ENCODE results near the gene PEX14. TPM values are rescaled to one million over a fixed set of nuclear protein-coding genes. Genes with fewer than 3 reads are reported as not detected.
A peak's percentile ranks its signal among the peaks of the same experiment; 100 is the strongest.

PEX14 gene
- total RNA-seq, 4 donors from 2014 or later, result 2.0 to 21.9 (median 5.3) TPM

DNA sequence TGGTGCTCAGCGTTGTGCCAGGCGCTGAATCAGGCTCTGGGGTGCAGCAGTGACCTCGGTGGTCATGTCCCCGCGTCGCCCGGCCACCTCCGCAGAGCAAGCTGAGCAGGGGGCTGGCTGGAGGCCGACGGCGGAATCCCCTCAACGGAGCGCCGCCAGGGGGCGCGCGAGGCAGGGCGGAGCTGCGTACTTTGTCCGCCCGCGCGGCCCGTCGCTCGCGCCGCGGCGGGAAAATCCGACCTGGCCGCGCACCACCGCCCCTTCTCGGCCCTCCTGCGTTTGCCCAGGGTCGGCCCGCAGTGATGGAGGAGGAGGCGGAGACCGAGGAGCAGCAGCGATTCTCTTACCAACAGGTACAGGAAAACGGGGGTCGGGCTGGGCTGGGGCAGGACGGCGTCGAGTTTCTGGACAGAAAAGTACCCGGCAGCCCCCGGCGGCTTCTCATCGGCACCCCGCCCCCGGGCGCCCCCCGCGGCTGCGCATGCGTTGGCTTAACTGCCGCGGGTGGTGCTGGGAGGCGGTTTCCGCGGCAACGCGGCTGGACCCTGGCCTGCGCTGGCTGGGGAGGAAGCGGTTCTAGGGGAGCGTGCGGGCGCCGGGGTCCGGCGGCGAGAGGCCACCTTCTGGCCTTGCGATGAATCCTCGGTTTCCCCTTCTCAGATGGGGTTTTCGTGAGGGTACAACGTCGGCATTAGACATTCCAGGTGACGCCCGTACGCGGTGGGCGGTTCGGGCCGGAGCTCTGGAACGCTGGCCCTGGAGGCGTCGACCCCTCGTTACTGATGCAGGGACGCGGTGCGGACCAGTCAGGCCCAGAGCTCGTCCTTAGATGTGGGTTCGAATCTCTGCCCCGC lies 44.3 kb upstream of the PEX14 start, which contains the start of gene CENPS:
TSS of gene CENPS (plus strand) at position 218 of the 854 bp plus-strand sequence. CDS start at position 303, 85 bp downstream.
- no peaks in the 10 kb centered on the region for H3K4me1 ChIP-seq
- intact Hi-C loops (cut with DNase I; ENCODE audit: low total_unique reads), result loop anchor here (10.0 kb wide), 1 partner anchor 64 kb away; no protein-coding TSS in a partner anchor
- H3K27me3 ChIP-seq, result no peaks in the 10 kb centered on the region
- no peaks in the 10 kb centered on the region for H3K9me3 ChIP-seq
- TF ChIP-seq, protein P1, sequence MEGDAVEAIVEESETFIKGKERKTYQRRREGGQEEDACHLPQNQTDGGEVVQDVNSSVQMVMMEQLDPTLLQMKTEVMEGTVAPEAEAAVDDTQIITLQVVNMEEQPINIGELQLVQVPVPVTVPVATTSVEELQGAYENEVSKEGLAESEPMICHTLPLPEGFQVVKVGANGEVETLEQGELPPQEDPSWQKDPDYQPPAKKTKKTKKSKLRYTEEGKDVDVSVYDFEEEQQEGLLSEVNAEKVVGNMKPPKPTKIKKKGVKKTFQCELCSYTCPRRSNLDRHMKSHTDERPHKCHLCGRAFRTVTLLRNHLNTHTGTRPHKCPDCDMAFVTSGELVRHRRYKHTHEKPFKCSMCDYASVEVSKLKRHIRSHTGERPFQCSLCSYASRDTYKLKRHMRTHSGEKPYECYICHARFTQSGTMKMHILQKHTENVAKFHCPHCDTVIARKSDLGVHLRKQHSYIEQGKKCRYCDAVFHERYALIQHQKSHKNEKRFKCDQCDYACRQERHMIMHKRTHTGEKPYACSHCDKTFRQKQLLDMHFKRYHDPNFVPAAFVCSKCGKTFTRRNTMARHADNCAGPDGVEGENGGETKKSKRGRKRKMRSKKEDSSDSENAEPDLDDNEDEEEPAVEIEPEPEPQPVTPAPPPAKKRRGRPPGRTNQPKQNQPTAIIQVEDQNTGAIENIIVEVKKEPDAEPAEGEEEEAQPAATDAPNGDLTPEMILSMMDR (IDR thresholded peaks at IDR 0.05), result peak; percentile 85 to 99 (median 98)
- peak in 1 of 2 donors; percentile 55 for TF ChIP-seq POLR2A (IDR thresholded peaks at IDR 0.05)
- H3K27ac ChIP-seq, result peak within 1 kb of the TSS; percentile 61 to 78
- DNase-seq, result peak; percentile 91 to 94
- H3K4me3 ChIP-seq, result peak within 1 kb of the TSS; percentile 51 to 65
- H3K36me3 ChIP-seq, result no peaks in the 10 kb centered on the region

DNA sequence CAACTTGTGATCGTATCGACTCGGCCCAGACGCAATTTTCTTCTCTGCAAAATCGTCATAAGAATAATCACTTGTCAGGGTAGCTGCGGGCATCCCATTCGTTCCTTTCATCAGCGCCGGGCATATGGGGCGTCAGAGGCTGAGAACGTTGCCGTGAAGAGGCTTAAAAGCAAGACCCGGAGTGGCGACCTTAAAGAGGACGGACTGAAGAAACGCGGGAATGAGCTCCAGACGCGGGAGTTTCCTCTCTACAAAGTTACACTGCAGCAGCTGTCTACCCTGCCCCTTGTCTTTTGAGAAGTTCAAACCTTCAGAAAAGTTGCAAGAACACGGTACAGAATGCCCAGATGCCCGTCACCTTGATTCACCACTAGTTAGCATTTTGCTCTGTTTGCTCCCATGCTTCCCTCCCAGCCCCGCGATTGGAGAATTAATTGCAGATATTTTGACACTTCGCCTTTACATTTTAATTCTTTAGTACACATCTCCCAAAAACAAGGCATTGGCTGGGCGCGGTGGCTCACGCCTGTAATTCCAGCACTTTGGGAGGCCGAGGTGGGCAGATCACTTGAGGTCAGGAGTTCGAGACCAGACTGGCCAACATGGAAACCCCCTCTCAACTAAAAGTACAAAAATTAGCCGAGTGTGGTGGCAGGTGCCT lies 43.5 kb upstream of the PEX14 start:
- H3K36me3 ChIP-seq, result no peaks in the 10 kb centered on the region
- no peaks in the 10 kb centered on the region for H3K4me1 ChIP-seq
- peak overlapping the region; percentile 51 to 65 for H3K4me3 ChIP-seq
- intact Hi-C loops (cut with DNase I; ENCODE audit: low total_unique reads), result loop anchor here (10.0 kb wide), 1 partner anchor 64 kb away; no protein-coding TSS in a partner anchor
- H3K27me3 ChIP-seq, result no peaks in the 10 kb centered on the region
- H3K27ac ChIP-seq, result peak overlapping the region; percentile 61 to 78
- TF ChIP-seq POLR2A (IDR thresholded peaks at IDR 0.05), result no peak
- TF ChIP-seq, protein P1 (IDR thresholded peaks at IDR 0.05), result no peak
- DNase-seq, result no peak
- no peaks in the 10 kb centered on the region for H3K9me3 ChIP-seq

DNA sequence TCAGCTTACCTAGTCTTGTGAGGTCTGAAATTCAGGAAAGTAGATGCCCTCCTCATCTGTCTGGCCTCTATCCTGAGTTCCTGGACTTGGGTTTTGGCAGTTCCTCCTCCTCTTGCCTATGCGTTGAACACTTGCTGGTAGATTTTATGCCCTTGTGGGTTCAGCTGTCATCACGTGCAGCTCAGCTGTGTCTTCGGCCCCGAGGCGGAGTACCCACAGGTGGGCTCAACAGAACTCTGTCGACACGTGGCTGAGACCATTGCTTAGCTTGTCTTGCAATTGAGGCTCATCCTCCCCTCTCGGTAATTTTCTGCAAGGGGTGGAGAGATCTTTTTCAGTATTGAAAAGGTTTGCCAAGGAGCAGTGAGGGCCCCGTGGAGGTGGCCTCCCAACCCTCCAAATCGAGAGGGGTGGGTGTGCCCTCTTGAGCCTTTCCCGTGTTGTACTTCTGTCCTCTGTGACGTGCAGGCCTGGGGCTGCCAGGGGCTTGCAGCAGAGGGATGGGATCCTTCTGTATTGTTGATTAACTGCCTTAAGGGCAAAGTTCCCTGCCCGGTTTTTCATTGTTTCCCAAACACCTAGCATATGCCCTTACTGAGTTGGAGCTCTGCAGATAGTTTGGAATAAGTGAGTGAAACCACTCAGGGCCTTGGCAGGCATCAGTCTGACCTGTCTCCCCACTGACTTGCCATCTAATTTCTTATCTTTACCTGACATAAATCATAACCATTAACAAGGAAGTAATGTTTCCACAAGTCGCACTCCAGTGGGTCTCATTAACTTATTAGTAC lies 41.6 kb upstream of the PEX14 start:
- H3K36me3 ChIP-seq, result no peaks in the 10 kb centered on the region
- H3K4me3 ChIP-seq, result no peak overlapping the region
- no peak for DNase-seq
- intact Hi-C loops (cut with DNase I; ENCODE audit: low total_unique reads), result loop anchor here (10.0 kb wide), 1 partner anchor 62 kb away; no protein-coding TSS in a partner anchor
- no peak overlapping the region for H3K27ac ChIP-seq
- no peaks in the 10 kb centered on the region for H3K9me3 ChIP-seq
- TF ChIP-seq, protein P1 (IDR thresholded peaks at IDR 0.05), result no peak
- no peak for TF ChIP-seq POLR2A (IDR thresholded peaks at IDR 0.05)
- H3K4me1 ChIP-seq, result no peaks in the 10 kb centered on the region
- no peaks in the 10 kb centered on the region for H3K27me3 ChIP-seq

DNA sequence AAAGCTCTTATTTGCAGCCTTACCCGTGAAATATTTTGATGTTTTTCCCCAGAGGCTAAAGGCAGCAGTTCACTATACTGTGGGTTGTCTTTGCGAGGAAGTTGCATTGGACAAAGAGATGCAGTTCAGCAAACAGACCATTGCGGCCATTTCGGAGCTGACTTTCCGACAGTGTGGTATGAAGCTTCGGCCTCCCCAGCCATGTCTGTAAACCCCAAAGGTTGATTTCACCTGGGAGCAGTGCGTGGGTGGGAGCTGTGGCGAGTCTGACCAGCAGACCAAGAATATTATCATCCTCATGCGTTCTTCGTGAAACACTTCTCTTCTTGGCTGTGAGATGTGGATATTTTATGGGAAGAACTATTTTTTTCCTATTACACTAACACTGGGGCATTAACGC lies 41.0 kb upstream of the PEX14 start:
- Histone ChIP-seq H3K27me3 (no peaks in the 10 kb centered on the region), H3K4me3 (no peak overlapping the region), H3K9me3 (no peaks in the 10 kb centered on the region), H3K27ac (no peak overlapping the region), H3K36me3 (no peaks in the 10 kb centered on the region), H3K4me1 (no peaks in the 10 kb centered on the region)
- intact Hi-C loops (cut with DNase I; ENCODE audit: low total_unique reads), result loop anchor here (10.0 kb wide), 1 partner anchor 61 kb away; no protein-coding TSS in a partner anchor
- TF ChIP-seq, protein P1 (IDR thresholded peaks at IDR 0.05), result no peak
- no peak for TF ChIP-seq POLR2A (IDR thresholded peaks at IDR 0.05)
- DNase-seq, result no peak

Measured in uterus (tissue), 4 donors.